TTC549 (cell line): ENCODE results near the gene TAS2R40.
"Not testable (repeated sequence)": the region's sequence is repeated elsewhere in the genome, so short reads cannot be mapped to it uniquely, and the experiment has no call there.

ENCODE experiments used
- FAIRE-seq: peaks from 2 replicates; lab custom pipeline; 2012; peaks lifted over from hg19 to GRCh38; lab: Jason Lieb, UNC

TAS2R40 gene

DNA sequence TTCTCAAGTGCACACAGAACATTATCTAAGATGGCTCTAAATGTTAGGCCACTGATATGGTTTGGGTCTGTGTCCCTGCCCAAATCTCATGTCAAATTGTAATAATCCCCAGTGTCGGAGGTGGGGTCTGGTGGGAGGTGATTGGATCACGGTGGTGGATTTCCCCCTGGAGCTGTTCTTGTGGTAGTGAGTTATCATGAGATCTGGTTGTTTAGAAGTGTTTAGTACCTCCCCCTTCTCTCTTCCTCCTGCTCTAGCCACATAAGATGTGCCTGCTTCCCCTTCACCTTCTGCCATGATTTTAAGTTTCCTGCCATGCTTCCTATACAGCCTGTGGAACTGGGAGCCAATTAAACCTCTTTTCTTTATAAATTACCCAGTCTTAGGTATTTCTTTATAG is 30.2 kb downstream of the TAS2R40 start:
- FAIRE-seq: no peak

DNA sequence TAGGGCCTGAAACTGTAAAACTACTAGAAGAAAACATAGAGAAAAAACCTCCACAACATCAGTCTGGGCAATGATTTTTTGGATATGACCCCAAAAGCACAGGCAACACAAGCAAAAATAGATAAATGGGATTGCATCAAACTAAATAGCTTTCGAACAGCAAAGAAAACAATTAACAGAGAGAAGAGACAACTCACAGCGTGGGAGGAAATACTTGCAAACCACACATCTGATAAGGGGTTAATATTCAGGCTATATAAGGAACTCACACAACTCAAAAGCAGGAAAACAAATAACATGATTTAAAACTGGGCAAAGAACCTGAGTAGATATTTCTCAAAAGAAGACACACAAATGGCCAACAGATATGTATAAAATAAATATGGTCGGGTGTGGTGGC is 33.7 kb downstream of the TAS2R40 start:
- FAIRE-seq: no peak

DNA sequence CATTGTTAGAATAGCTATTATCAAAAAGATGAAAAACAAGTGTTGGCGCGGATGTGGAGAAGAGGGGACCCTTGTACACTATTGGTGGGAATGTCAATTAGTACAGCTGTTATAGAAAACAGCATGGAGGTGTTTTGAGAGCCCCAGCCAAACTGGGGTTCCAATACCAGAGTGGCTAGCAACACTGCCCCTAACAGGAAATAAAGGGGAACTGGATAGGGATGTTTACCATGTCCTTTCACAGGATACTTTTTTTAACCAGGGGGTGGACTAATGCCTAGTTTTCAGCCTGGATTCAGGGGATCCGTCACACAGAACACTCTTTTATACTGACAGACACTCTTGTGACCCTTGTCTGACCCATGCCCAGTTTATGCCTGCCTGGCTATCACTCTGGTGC is 34.5 kb downstream of the TAS2R40 start:
- FAIRE-seq: no peak

DNA sequence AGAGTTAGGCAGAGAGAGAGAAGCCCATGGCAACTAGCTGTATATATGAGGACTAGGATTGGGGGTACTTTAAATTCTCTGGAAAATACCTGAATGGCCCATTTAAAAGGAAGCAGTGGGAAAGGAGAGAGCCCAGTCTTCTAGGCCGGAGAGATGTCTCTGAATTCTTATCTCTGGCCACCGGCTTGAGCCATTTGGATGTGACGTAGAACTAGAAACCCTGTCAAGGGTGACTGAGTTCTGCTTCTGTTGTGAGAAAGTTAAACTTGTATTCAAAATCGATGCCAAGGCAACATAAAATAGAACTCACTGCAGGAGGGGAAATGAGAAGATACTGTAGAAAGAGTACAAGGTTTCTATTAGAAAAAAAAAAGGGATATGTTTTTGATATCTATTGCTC is 35.1 kb downstream of the TAS2R40 start:
- FAIRE-seq: no peak

DNA sequence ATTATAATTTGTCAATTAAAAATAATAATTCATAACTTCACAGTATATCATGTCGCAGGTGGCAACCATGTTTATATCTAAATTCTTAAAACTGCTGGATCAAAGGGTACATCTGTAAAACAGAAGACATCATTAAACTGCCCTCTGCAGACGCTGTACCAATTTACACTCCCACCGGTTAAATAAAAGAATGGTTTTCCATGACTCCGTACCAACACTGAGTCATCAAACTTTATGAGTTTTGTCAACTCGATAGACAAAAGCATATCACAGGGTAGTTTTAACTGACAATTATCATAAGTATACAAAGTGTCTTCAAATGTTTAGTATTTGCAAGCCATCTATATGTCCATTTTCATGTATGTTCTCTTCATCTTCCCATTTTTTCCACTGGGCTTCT is 35.7 kb downstream of the TAS2R40 start:
- no peak for FAIRE-seq

DNA sequence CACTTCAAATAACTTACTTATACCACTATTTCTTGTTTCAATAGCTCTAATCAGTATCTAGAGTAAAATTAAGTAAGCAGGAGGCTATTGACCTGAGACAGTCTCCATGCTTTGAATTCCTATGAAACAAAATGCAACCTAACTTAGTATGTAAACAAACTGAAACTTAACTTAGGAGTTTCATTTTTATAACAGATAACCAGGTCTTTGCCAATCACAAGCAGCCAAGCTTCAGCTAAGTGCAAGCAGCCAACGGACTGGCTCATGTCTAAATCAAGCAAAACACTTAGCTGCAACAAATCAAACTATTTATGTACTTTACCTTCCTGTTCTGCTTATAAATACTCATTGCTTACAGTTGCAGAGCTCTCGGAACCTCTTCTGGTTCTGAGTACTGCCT is 37.0 kb downstream of the TAS2R40 start:
- no peak for FAIRE-seq

DNA sequence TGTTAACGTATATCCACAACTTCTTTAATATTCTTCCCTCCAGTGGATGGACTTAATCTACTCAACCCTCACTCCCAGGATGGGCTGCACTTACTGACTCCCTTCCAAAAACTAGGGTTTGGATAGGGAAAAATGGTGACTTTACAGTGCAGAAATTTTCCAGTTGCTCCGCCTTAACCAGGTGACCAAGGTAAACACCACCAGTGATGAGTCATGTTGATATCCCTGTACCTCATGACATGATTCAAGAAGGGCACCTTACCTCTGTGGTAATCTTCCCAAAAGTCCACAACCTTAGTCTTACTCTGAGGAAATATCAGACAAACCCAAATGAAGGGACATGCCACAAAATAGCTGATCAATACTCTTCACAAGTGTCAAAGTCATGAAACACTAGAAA is 37.9 kb downstream of the TAS2R40 start:
- FAIRE-seq: no peak

DNA sequence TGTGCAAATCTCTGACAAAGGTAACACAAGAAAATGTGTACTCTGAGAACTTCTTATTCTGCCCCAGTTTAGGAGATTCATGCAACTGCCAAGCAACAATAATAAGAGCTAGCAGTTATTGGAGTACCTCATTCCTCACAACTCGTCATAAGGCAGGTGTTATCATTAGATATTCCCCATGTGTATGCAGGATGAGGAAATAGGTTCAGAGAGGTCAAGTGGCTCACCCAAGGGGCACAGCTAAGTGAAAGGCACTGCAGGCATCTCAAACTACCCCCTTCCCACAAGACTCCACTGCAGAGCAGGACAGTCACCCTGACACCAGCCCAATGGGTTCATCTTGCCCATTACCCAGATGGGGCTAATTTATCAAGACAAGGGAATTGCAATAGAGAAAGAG is 40.1 kb downstream of the TAS2R40 start:
- FAIRE-seq: no peak

DNA sequence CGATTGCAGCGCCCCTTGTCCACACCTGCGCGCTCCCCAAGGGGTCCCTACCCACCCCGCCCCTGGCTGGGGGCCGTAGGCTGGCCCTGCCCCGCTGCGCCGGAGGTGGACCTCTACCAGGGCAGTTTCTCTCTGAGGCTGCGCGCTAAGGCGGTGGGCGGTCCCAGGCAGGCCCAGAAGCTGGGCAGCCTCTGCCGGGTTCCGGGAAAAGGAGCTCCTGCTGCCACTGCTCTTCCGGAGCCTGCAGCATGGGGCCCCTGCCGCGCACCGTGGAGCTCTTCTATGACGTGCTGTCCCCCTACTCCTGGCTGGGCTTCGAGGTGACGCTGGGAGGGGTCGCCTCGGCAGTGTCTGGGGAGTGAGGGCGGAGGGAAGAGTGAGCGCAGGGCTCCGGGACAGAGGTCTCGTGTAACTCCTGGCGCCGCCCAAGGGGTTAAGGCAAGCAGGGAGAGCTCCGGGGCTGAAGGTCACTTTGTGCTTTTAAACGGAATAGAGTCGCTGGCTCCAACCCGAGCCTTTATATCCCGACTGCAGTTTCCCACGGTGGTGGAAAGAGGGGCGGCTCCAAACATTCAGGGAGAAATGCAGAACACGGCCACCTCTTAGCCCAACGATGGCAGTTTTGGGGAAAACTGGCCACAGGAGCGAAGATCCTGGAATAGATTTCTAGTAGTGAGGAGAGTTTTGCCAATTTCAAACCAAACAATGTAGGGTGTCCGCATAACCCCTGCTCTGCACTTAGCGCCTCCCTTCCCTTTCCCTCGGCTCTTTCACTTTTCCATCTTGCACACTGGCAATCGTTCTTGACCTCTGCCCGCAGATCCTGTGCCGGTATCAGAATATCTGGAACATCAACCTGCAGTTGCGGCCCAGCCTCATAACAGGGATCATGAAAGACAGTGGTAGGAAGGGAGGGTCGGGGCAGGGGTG is 41.7 kb downstream of the TAS2R40 start, which contains the start of gene GSTK1:
GSTK1 (plus strand) TSS at position 176 of the 930 bp plus-strand sequence; CDS start at position 249, 73 bp downstream.
- FAIRE-seq: no peak

DNA sequence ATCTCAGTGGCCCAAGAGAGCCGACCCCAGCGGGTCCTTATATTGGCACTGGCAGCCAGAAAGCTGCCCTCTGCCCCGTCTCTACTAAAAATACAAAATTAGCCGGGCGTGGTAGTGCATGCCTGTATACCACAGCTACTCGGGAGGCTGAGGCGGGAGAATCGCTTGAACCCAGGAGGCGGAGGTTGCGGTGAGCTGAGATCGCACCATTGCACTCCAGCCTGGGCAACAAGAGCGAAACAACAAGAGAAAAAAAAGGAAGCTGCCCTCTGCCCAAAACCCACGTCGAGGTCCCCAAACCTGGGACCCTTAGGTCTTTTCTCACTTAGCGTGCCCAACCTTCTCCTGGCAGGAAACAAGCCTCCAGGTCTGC is 42.3 kb downstream of the TAS2R40 start:
- FAIRE-seq: not testable (repeated sequence)

DNA sequence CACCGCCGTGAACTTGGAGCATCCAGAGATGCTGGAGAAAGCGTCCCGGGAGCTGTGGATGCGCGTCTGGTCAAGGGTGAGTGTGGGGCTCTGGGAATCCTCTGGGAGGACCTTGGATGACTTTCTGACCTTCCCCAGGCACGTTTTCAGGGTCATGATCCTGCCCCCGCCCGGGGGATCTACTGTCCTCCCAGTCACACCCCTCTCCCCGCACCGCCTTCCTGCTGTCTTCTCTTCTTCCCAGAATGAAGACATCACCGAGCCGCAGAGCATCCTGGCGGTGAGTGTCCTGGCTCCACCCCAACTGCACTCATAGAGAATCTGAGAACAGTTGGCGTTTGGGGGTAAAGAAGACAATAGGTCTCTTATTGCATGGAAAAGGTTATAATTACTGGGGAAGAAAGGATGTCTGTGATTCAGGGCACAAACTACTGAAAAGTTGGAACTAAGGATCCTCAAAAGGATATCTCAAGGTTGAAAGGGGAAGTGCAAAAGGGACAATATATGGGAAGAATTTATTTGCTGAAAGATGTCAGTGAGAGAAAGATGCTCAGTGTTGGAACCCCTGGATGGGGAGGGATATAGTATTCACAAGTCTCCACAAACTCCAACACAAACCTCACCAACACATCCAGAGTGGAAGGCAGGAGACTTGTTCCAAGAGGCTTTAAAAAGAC is 43.3 kb downstream of the TAS2R40 start:
- no peak for FAIRE-seq

DNA sequence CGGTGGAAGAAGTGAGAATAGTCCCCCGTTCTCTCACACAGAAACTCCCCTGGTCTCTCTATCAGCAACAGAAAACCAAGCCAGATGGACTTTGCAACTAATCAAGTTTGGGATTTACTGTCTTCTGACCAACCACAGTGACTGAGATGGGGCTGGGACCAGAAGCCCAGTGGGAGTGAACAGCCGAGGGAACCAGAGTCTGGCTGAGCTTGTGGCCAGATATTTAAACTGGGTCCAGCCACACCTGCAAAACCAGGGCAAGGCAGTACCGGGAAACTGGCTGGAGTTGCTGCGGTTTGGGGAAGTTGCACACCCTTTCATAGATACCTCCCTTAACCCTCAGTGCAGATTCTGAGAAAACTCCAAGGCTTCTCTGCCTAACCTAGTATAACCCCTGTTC is 47.4 kb downstream of the TAS2R40 start:
- no peak for FAIRE-seq

DNA sequence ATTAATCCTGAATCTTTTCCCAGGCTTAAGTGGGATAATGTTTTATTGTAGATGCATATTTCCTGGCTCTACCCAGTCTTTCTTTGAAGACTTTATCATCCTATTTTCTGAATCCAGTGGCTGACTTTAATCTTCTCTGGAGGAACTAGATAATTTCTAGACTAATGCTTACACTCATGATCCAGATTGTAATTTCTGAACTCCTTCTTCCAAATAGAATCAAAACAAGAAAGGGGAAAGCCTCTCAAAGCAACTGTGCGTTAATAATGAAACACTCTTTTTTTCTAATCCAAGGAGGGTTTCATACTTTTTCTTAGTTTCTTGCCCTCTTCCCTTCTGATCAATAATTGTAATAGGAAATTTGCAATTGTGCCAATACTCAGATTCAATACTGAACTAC is 49.4 kb downstream of the TAS2R40 start:
- no peak for FAIRE-seq
